Activated CD8-positive, alpha-beta memory T cell treated with anti-CD3 and anti-CD28 coated beads for 48 hours (primary cell): Measurements from ENCODE around the gene WSB2.

Experiments used
- DNase-seq, 3 experiments: peaks; one replicate each; pipeline ENCODE4 v3.0.0-alpha.2; 2020; ENCODE audit warnings: low read depth in 2 of 3, low spot score in 2 of 3

WSB2 gene

GRCh38 chr12:118061873-118062843 is 1.2 kb upstream of the WSB2 start:
- DNase-seq: no peak

GRCh38 chr12:118060301-118061010 is 523 bp downstream of the WSB2 start:
- peak in 1 of 3 experiments; percentile 29 for DNase-seq

- no peak for DNase-seq
Observed at GRCh38 chr12:118059341-118060191, 1.4 kb downstream of the WSB2 start.

- DNase-seq: no peak
Observed at GRCh38 chr12:118058881-118059280, 2.1 kb downstream of the WSB2 start.

- no peak for DNase-seq
Observed at GRCh38 chr12:118058227-118058626, 2.8 kb downstream of the WSB2 start.

- DNase-seq: no peak
Observed at GRCh38 chr12:118055865-118056773, 4.9 kb downstream of the WSB2 start.

- peak in 2 of 3 experiments; percentile 38 to 42 for DNase-seq
Observed at GRCh38 chr12:118055144-118055557, 5.8 kb downstream of the WSB2 start.

GRCh38 chr12:118053071-118053985 is 7.7 kb downstream of the WSB2 start:
- DNase-seq: no peak

GRCh38 chr12:118052324-118053070 is 8.5 kb downstream of the WSB2 start:
- DNase-seq: no peak

- no peak for DNase-seq
Observed at GRCh38 chr12:118050972-118051910, 9.7 kb downstream of the WSB2 start.

- no peak for DNase-seq
Observed at GRCh38 chr12:118046430-118046829, 14.5 kb downstream of the WSB2 start.

- no peak for DNase-seq
Observed at GRCh38 chr12:118044577-118044976, 16.4 kb downstream of the WSB2 start.

- DNase-seq: no peak
Observed at GRCh38 chr12:118044075-118044474, 16.9 kb downstream of the WSB2 start.

GRCh38 chr12:118042091-118042490 is 18.9 kb downstream of the WSB2 start:
- DNase-seq: no peak

GRCh38 chr12:118038137-118038536 is 22.8 kb downstream of the WSB2 start:
- no peak for DNase-seq

- DNase-seq: no peak
Observed at GRCh38 chr12:118036672-118037411, 24.1 kb downstream of the WSB2 start.
